Subcutaneous abdominal adipose tissue (tissue), 5 donors: ENCODE results near the gene MCTP1.

Experiments
- H3K27ac ChIP-seq: one replicate; pipeline ENCODE4 v1.7.0; 2013; ENCODE audit warnings: low read depth, mild to moderate bottlenecking, inconsistent platforms, low read length, moderate library complexity
- H3K27me3 ChIP-seq, 5 donors: one replicate each; pipeline ENCODE4 v1.7.0; 2013; ENCODE audit warnings: low read length in 5 of 5, inconsistent platforms in 1 of 5; ENCODE audit not compliant: control insufficient read depth in 5 of 5, insufficient read depth in 4 of 5
- H3K36me3 ChIP-seq, 5 donors: one replicate each; pipeline ENCODE4 v1.7.0; 2013; ENCODE audit warnings: low read length in 5 of 5; ENCODE audit not compliant: control insufficient read depth in 5 of 5, insufficient read depth in 5 of 5
- H3K4me1 ChIP-seq, 5 donors: one replicate each; pipeline ENCODE4 v1.7.0; 2013; ENCODE audit warnings: low read length in 5 of 5, mild to moderate bottlenecking in 3 of 5, moderate library complexity in 1 of 5; ENCODE audit not compliant: control insufficient read depth in 5 of 5, insufficient read depth in 5 of 5
- H3K4me3 ChIP-seq, 5 donors: one replicate each; pipeline ENCODE4 v1.7.0; 2013; ENCODE audit warnings: low read length in 5 of 5, low read depth in 1 of 5
- H3K9ac ChIP-seq, 5 donors: one replicate each; pipeline ENCODE4 v1.7.0; 2013; ENCODE audit warnings: low read length in 5 of 5, mild to moderate bottlenecking in 4 of 5, moderate library complexity in 3 of 5
- H3K9me3 ChIP-seq, 5 donors: one replicate each; pipeline ENCODE4 v1.7.0; 2013; ENCODE audit warnings: low read length in 5 of 5; ENCODE audit not compliant: control insufficient read depth in 5 of 5
- donor health status: healthy.
- donor health status: healthy.
- donor health status: healthy.
- donor health status: healthy.
- donor health status: healthy.

MCTP1 gene

GRCh38 chr5:95110118-95110517 is 174.8 kb downstream of the MCTP1 start:
- Histone ChIP-seq H3K27ac (no peak overlapping the region), H3K36me3 (no peaks in the 10 kb centered on the region), H3K27me3 (no peaks in the 10 kb centered on the region), H3K4me1 (no peaks in the 10 kb centered on the region), H3K4me3 (no peak overlapping the region), H3K9me3 (peaks cover 0 to 6% (median 2%) of the 10 kb centered on the region in 5 donors), H3K9ac (no peak overlapping the region)

GRCh38 chr5:95107138-95107537 is 177.8 kb downstream of the MCTP1 start:
- Histone ChIP-seq H3K27me3 (no peaks in the 10 kb centered on the region), H3K4me3 (no peak overlapping the region), H3K27ac (no peak overlapping the region), H3K9me3 (peaks cover 0 to 3% (median 0%) of the 10 kb centered on the region in 5 donors), H3K36me3 (no peaks in the 10 kb centered on the region), H3K4me1 (no peaks in the 10 kb centered on the region), H3K9ac (no peak overlapping the region)

DNA sequence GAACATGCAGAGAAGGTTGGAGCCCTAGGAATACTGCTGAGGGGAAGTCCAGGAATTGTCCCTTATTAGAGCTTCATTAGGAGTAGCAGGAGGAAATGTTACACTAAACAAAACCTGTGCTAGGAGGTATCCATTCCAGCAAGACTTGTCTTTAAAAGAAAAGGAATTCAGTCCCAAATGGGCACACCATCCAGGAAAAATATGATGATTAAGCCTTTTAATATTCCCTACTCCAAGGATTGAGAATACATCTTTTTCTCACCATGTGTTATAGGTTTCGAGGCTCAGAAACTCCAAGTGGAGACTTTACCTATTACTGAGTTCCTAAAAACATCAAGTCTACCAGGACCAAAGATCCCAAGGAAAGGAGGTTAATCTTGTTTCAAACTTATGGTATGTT is 179.3 kb downstream of the MCTP1 start:
- no peak overlapping the region for H3K9ac ChIP-seq
- H3K36me3 ChIP-seq = no peaks in the 10 kb centered on the region
- no peaks in the 10 kb centered on the region for H3K27me3 ChIP-seq
- peaks cover 0 to 3% (median 0%) of the 10 kb centered on the region in 5 donors for H3K9me3 ChIP-seq
- no peaks in the 10 kb centered on the region for H3K4me1 ChIP-seq
- H3K27ac ChIP-seq = no peak overlapping the region
- no peak overlapping the region for H3K4me3 ChIP-seq

DNA sequence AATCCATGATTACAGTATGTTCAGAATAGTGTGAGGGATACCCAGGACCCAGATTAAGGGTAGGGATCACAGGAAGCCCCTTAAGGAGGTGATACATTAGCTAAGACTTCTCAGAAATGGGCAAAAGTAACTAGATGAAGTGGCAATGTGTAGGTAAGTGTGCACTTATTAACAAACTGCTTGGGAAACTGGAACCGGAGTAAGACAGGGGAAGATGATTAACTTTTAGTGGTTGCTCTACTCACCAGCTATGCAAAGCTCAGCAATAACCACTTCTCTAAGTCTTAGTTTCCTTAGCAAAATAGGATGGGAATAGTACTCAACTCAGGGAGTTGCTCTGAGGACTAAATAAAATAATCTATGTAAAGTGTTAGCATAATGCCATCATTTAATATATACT is 182.2 kb downstream of the MCTP1 start:
- no peak overlapping the region for H3K9ac ChIP-seq
- no peak overlapping the region for H3K4me3 ChIP-seq
- H3K9me3 ChIP-seq = peaks cover 0 to 3% (median 0%) of the 10 kb centered on the region in 5 donors
- no peaks in the 10 kb centered on the region for H3K27me3 ChIP-seq
- H3K4me1 ChIP-seq = no peaks in the 10 kb centered on the region
- H3K36me3 ChIP-seq = no peaks in the 10 kb centered on the region
- no peak overlapping the region for H3K27ac ChIP-seq

GRCh38 chr5:95102080-95102479 is 182.8 kb downstream of the MCTP1 start:
- Histone ChIP-seq H3K9me3 (peaks cover 0 to 3% (median 0%) of the 10 kb centered on the region in 5 donors), H3K27me3 (no peaks in the 10 kb centered on the region), H3K9ac (no peak overlapping the region), H3K36me3 (no peaks in the 10 kb centered on the region), H3K4me1 (no peaks in the 10 kb centered on the region), H3K4me3 (no peak overlapping the region), H3K27ac (no peak overlapping the region)

DNA sequence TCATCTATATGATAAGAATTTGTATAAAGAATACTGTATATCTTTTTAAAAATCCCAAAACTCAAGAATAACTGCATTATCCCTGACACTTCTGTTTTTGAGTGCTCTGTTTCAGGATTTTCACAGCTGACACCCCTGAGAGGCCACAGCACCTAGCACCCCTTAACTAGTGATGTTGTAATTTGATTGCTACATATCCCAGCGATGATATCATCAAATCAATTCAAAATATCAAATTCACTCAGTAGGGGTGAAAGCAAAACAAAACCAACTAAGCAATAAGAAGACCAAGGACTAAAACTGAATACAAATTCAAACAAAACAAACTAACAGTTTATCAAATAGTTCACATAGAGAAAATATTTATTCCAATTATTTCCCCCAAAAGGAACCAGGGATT is 184.3 kb downstream of the MCTP1 start:
- H3K36me3 ChIP-seq = no peaks in the 10 kb centered on the region
- H3K27me3 ChIP-seq = no peaks in the 10 kb centered on the region
- no peaks in the 10 kb centered on the region for H3K4me1 ChIP-seq
- H3K4me3 ChIP-seq = no peak overlapping the region
- no peak overlapping the region for H3K27ac ChIP-seq
- H3K9me3 ChIP-seq = no peaks in the 10 kb centered on the region
- no peak overlapping the region for H3K9ac ChIP-seq

DNA sequence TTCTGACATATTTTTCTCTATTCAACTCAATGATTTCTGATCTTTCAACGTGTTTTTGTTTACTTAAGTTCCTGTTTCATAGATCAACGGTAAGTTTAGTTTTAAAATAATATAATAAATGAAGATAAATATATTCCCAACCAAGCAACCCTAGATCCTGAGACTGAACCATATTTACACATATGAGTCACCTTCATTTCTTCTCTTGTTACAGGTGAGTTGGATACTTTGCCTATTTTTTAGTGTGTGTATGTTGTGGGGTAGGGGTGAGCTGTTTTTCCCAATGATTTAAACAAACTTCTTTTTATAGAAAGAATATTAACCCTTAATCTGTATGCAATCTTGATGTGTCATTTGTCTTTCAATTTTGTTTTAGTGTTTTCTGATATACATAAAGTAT is 186.9 kb downstream of the MCTP1 start:
- no peak overlapping the region for H3K27ac ChIP-seq
- no peak overlapping the region for H3K9ac ChIP-seq
- H3K27me3 ChIP-seq = no peaks in the 10 kb centered on the region
- no peaks in the 10 kb centered on the region for H3K9me3 ChIP-seq
- H3K4me3 ChIP-seq = no peak overlapping the region
- H3K36me3 ChIP-seq = no peaks in the 10 kb centered on the region
- no peaks in the 10 kb centered on the region for H3K4me1 ChIP-seq

DNA sequence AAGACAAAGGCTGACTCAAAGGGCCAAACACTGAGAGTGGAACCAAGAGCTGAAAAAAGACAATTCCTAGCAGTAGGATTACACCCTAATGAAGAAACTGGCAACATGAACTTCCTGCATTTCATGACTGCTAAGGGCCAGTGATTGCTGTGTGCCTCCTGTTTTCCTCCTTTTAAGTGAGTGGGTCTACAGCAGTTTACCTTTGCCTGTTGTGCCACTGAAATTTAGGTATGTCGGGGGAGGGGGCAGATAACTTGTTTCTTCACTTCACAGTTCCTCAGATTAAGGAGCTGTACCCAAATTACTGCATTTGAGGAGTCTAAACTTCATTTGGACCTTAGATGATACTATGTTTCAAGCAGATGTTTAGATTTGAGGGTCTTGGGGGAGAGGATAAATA is 191.7 kb downstream of the MCTP1 start:
- peaks cover 0 to 4% (median 0%) of the 10 kb centered on the region in 5 donors for H3K9me3 ChIP-seq

DNA sequence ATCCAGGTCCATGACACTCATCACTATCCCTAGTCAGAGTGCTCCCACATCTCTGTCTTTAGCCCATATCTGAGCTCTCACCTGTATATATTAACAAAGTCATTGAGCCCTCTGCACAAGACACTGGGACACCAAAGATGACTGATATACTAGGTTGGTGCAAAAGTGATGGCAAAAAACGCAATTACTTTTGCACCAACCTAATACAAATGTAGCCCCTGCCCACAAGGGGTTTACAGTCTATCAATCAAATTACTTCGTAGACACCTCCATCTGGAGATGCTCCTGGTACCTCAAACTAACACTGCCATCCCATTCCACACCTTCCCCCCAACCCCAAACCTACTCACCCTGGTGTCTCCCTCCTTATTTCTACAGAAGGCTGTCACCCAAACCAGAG is 194.1 kb downstream of the MCTP1 start:
- H3K27me3 ChIP-seq = no peaks in the 10 kb centered on the region
- no peaks in the 10 kb centered on the region for H3K36me3 ChIP-seq
- no peak overlapping the region for H3K4me3 ChIP-seq
- no peak overlapping the region for H3K9ac ChIP-seq
- no peak overlapping the region for H3K27ac ChIP-seq
- peaks cover 0 to 5% (median 0%) of the 10 kb centered on the region in 5 donors for H3K4me1 ChIP-seq
- peaks cover 0 to 4% (median 0%) of the 10 kb centered on the region in 5 donors for H3K9me3 ChIP-seq

More for the DNA sequence above, 191.7 kb downstream of the MCTP1 start:
- Histone ChIP-seq H3K4me3 (no peak overlapping the region), H3K27ac (no peak overlapping the region), H3K9ac (no peak overlapping the region), H3K36me3 (no peaks in the 10 kb centered on the region), H3K27me3 (no peaks in the 10 kb centered on the region), H3K4me1 (no peaks in the 10 kb centered on the region)

DNA sequence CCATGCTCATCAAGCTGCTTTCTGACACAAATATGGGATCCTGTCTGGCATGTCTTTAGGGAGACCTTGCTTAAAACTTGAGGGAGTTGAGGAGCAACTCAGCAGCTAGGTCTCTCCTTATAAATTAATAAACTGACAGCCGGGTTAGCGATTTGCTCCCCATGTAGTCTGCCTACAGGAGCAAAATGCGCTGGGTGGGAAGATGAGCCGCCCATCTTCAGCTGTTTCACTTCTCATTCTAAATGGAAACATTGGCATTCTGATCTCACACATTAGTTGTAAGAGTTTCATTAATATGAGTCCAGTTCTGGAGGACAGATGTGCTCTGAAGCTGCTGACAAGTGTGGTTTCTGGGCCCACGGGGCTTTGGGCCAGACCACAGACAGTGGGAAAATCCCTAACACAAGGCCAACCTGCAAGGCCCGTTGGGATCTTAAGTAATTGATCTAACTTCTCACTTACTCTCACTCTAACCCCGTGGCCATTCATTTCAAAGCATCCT is 197.0 kb downstream of the MCTP1 start:
- H3K9ac ChIP-seq = no peak overlapping the region
- no peak overlapping the region for H3K27ac ChIP-seq
- H3K4me1 ChIP-seq = peaks cover 0 to 5% (median 0%) of the 10 kb centered on the region in 5 donors
- H3K27me3 ChIP-seq = no peaks in the 10 kb centered on the region
- peaks cover 0 to 4% (median 0%) of the 10 kb centered on the region in 5 donors for H3K9me3 ChIP-seq
- H3K36me3 ChIP-seq = no peaks in the 10 kb centered on the region
- peak overlapping the region in 1 of 5 donors; percentile 2 for H3K4me3 ChIP-seq
